ENCODE results near the gene PKD1.

The PKD1 gene

GRCh38 chr16:2179576-2179975 lies 43.9 kb upstream of the PKD1 start:
- no peak overlapping the region for H3K4me3 ChIP-seq (ENCODE audit: low read length)
- no peak for TF ChIP-seq CTCF (IDR thresholded peaks at IDR 0.05; ENCODE audit: insufficient read depth, low read depth, low read length, missing control alignments)
- no peak for DNase-seq (ENCODE audit: low read depth)

GRCh38 chr16:2179107-2179501 lies 43.4 kb upstream of the PKD1 start:
- H3K4me3 ChIP-seq (ENCODE audit: low read length): no peak overlapping the region
- DNase-seq (ENCODE audit: low read depth): no peak
- TF ChIP-seq CTCF (IDR thresholded peaks at IDR 0.05; ENCODE audit: insufficient read depth, low read depth, low read length, missing control alignments): no peak

GRCh38 chr16:2178321-2179106 lies 42.8 kb upstream of the PKD1 start:
- no peak overlapping the region for H3K4me3 ChIP-seq (ENCODE audit: low read length)
- TF ChIP-seq CTCF (IDR thresholded peaks at IDR 0.05; ENCODE audit: insufficient read depth, low read depth, low read length, missing control alignments): no peak
- peak; percentile 53 for DNase-seq (ENCODE audit: low read depth)

- H3K4me3 ChIP-seq (ENCODE audit: low read length): no peak overlapping the region
- TF ChIP-seq CTCF (IDR thresholded peaks at IDR 0.05; ENCODE audit: insufficient read depth, low read depth, low read length, missing control alignments): no peak
- no peak for DNase-seq (ENCODE audit: low read depth)
Observed at GRCh38 chr16:2177561-2177960, 41.9 kb upstream of the PKD1 start.

GRCh38 chr16:2177101-2177500 lies 41.4 kb upstream of the PKD1 start:
- no peak for DNase-seq (ENCODE audit: low read depth)
- no peak for TF ChIP-seq CTCF (IDR thresholded peaks at IDR 0.05; ENCODE audit: insufficient read depth, low read depth, low read length, missing control alignments)
- H3K4me3 ChIP-seq (ENCODE audit: low read length): no peak overlapping the region

- no peak for TF ChIP-seq CTCF (IDR thresholded peaks at IDR 0.05; ENCODE audit: insufficient read depth, low read depth, low read length, missing control alignments)
- no peak overlapping the region for H3K4me3 ChIP-seq (ENCODE audit: low read length)
- DNase-seq (ENCODE audit: low read depth): no peak
Observed at GRCh38 chr16:2176047-2176446, 40.3 kb upstream of the PKD1 start.

- no peak overlapping the region for H3K4me3 ChIP-seq (ENCODE audit: low read length)
- no peak for DNase-seq (ENCODE audit: low read depth)
- no peak for TF ChIP-seq CTCF (IDR thresholded peaks at IDR 0.05; ENCODE audit: insufficient read depth, low read depth, low read length, missing control alignments)
Observed at GRCh38 chr16:2175454-2175853, 39.8 kb upstream of the PKD1 start.
